Fibroblast of skin of right quadriceps (primary cell): ENCODE data around the gene STK26.
"Not testable (repeated sequence)": the region's sequence is repeated elsewhere in the genome, so short reads cannot be mapped to it uniquely, and the experiment has no call there.

Experiments
- DNase-seq: peaks from one replicate; pipeline ENCODE4 v3.0.0-alpha.2; 2013

STK26 gene

GRCh38 chrX:132040066-132040465 lies 17.0 kb downstream of the STK26 start:
- DNase-seq, result no peak

- DNase-seq, result peak; percentile 50
These were observed 17.9 kb downstream of the STK26 start for GRCh38 chrX:132041015-132041414.

DNA sequence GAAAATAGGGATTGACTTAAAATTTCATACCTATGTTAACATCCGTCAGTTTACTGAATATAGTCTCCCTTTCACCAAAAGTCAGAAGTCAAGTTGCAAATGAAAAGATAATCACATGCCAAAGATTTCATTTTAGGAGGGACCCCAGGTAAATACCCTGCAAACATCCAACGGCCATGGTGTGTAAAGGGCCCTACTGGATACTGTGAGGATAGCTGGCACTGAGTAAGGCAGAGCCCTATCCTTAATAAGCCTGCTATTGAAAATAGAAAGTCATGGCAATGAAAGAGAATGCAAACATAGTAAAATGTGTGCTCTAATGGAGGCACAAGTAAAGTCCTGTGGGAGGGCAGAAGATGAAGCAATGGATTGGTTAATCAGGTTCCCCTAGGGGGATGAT lies 20.9 kb downstream of the STK26 start:
- no peak for DNase-seq

DNA sequence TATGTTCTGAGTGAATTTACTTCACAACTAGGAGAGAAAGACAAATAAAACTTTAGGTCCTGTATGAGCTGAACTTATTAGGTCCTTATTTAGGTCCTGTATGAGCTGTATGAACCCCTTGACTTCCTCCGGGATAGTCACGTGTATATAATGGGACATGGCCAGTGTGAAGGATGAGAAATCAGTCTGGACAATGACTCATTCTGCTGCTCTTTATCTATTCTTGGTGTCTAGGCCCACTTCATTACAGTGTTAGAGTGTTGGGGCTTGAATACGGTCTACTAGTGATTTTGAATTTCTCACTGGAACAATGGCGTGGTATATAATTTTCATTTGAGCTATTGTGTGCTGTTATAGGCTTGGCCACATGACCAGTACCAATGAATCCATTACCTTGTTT lies 21.9 kb downstream of the STK26 start:
- no peak for DNase-seq

GRCh38 chrX:132045456-132045855 lies 22.4 kb downstream of the STK26 start:
- no peak for DNase-seq

DNA sequence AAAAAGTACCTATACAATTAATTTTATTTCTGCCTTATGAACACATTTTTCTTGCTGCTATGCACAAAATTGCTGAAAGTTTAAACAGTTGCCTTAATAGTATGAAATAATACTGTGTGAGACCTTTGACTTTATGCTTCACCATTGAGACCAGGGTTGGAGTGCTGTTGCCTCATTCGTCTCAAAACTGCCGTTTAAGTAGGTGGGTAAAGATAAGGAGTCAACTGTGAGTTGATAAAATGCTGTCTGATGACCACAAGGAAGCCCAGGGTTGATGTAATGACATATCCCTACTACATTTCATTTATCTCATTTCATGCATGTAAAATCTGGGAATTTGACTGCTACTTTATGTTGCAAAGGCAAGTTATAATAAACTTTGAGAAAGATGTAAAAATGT lies 23.4 kb downstream of the STK26 start:
- DNase-seq, result no peak

- DNase-seq, result not testable (repeated sequence)
These were observed 28.7 kb downstream of the STK26 start for GRCh38 chrX:132051778-132052177.

- DNase-seq, result no peak
These were observed 34.9 kb downstream of the STK26 start for GRCh38 chrX:132058050-132058449.

GRCh38 chrX:132058975-132059374 lies 35.9 kb downstream of the STK26 start:
- DNase-seq, result no peak

DNA sequence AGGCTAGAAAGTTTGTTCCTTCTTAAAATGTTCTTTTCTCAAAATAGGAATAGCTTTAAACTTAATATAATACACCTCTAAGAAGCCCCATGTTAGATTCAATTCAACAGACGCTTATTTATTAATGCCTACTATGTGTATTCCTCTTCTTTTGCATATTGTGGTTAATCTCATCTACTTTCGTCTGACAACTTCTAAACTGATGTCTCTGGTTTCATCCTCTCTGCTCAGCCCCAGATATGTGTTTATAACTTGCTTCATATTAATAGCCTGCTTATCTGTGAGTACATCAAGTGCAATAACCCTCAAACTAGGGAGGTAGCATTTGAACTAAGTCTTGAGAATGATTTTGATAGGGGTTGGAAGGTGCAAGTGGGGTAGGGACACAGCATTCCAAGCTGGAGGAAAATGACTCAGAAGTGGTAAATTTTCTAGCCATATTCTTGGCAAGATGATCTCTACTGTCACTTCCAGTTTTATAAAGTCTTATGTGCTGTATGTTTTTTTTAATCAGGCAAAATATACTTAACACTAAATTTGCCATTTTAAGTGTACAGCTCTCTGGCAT lies 37.0 kb downstream of the STK26 start:
- DNase-seq, result peak; percentile 31

GRCh38 chrX:132063334-132063733 lies 40.2 kb downstream of the STK26 start:
- DNase-seq, result no peak

- no peak for DNase-seq
These were observed 40.8 kb downstream of the STK26 start for GRCh38 chrX:132063862-132064261.

GRCh38 chrX:132068405-132068804 lies 45.3 kb downstream of the STK26 start:
- peak; percentile 1 for DNase-seq

- DNase-seq, result peak; percentile 7
These were observed 48.2 kb downstream of the STK26 start for GRCh38 chrX:132071254-132071653.

- no peak for DNase-seq
These were observed 54.3 kb downstream of the STK26 start for GRCh38 chrX:132077414-132077813.

DNA sequence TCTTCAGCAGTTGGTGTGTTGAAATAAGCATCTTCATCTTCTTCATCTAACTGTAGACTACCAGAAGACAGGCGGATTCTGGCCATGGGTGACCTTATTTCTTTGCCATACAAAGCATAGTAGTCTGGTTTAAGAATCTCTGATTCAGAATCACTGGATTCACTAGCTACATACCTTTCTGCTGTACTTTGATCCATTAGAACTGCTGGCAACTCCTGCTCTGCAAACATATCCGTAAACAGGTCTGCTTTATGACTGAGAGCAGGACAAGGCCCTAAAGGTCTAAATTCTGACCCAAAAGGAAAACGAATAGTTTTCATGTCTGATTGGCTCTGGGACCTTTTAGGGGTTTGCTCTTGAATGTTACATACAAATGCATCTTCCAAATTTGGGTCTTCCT lies 54.8 kb downstream of the STK26 start:
- no peak for DNase-seq

GRCh38 chrX:132085786-132086185 lies 62.7 kb downstream of the STK26 start:
- DNase-seq, result no peak

GRCh38 chrX:132086672-132087071 lies 63.6 kb downstream of the STK26 start:
- DNase-seq, result peak; percentile 74

- no peak for DNase-seq
These were observed 65.8 kb downstream of the STK26 start for GRCh38 chrX:132088864-132089263.

DNA sequence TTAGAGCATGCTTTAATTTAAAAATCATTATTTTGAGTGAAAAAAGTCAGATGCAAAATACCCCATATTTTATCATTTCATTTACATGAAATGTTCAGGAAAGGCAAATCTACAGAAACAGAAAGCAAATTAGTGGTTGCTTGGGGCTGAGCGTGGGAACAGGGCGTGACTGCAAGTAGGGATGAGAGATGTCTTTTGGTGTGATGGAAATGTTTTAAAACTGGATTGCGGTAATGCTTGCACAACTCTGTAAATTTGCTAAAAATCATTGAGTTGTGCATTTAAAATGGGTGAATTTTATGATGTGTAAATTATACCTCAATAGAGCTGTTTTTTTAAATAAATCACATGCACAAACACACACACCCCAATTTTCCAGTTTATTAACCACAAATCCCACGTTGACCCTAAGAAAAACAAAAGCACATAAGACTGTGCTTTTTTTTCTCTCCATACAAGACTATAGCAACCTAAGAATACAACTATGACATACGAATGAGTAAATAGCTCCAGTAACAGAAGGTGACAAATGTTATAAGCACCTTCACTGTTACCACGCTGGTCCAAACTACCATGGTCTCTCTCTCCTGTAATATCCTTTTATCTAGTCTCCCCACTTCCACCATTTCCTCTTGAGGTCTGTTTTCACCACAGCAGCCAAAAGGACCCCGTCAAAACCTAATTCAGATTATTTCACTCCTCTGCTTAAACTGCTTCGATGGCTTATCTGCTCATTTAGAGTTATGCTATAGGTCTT lies 67.5 kb downstream of the STK26 start:
- no peak for DNase-seq

GRCh38 chrX:132092439-132093065 lies 69.5 kb downstream of the STK26 start:
- DNase-seq, result peak; percentile 57

DNA sequence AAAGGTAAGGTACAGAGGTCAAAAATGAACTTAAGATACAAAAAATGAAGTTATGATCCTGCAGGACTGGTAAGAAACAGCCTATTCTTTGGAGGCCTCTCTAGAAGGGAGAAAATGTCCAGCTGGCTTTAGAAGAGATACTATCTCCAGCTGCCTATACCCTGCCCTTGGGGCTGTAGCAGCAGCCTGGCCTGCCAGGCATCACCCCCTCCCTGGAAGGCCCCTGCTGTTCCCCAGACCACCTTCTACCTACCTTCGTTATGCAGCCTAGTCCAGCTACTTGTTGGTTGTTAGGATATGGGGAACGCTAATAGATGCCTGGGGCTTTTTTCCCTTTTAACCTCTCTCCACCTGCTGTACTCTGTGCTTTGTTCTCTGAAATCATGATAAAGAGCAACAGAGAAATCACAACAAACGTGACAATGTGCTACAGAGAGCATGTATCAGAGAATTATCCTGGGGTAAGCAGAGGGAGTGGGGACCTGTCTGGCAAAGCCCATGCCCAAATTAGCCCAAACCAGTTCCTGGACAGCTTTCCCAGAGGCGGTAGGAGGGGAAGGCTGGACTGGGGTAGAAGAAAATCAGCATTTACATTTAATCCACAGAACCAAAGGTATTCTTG lies 70.2 kb downstream of the STK26 start:
- no peak for DNase-seq

DNA sequence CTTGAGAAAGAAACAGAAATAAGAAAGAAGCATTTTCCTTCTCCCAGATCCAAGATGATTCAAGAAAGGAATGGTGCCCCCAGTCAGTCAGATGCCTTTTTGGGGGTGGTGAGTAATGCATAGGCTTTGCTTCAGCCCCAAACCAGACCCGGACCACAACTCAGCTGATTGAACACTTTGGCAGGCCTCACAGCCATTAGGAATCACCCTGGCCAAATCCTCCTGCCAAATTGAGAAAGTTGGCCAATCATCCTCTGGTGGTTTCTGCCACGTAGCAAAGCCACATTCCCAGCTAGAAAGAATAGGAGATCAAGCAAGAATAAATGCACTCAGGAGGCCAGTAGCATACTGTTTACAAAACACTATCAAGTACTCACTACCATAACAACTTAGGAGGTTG lies 71.1 kb downstream of the STK26 start:
- peak; percentile 41 for DNase-seq

GRCh38 chrX:132098704-132099103 lies 75.6 kb downstream of the STK26 start:
- DNase-seq, result not testable (repeated sequence)
